Caco-2 (cell line): ENCODE data around the gene ABCB11. TPM values are rescaled to one million over a fixed set of nuclear protein-coding genes. Genes with fewer than 3 reads are reported as not detected.

Experiments used
- BruUV-seq: library from RNA; stranded (reverse); fragments of 400-500 nt; replicated peaks from 2 replicates; lab custom pipeline; 2021; lab: Mats Ljungman, UMichigan
- CTCF ChIA-PET: fragments of 300-600 bp; sonication (Branson Sonifier 250); formaldehyde crosslinking; loops from one replicate; lab custom pipeline; 2022; ENCODE audit warnings: antibody characterized with exemption; lab: Charles Lee
- POLR2A ChIA-PET: fragments of 300-600 bp; sonication (Branson Sonifier 250); formaldehyde crosslinking; loops from one replicate; lab custom pipeline; 2022; ENCODE audit warnings: antibody characterized with exemption; lab: Charles Lee
- DNase-seq, 2 experiments: peaks; one replicate each; pipeline versions ENCODE4 v3.0.0 to v3.0.0-alpha.2; 2020 to 2022
- H3K27me3 ChIP-seq: replicated peaks from 2 replicates; pipeline ENCODE4 v1.6.0; 2011; ENCODE audit warnings: low read length; ENCODE audit not compliant: control insufficient read depth, insufficient read depth
- H3K36me3 ChIP-seq: 2 replicates; pipeline ENCODE4 v1.5.1; 2011; ENCODE audit warnings: low read length; ENCODE audit not compliant: control insufficient read depth, insufficient read depth
- H3K4me1 ChIP-seq: fragments of 250-450 bp; sonication (Bioruptor Pico); 2 replicates; pipeline ENCODE4 v1.5.1; 2020; ENCODE audit warnings: mild to moderate bottlenecking
- H3K4me3 ChIP-seq: 2 replicates; pipeline ENCODE4 v1.5.1; 2011; ENCODE audit warnings: low read depth, mild to moderate bottlenecking, control low read depth, low read length
- H3K9me3 ChIP-seq: fragments of 250-450 bp; sonication (Bioruptor Pico); 2 replicates; pipeline ENCODE4 v1.5.1; 2020; ENCODE audit warnings: mild to moderate bottlenecking, moderate library complexity
- H3K27ac Mint-ChIP-seq: one replicate; pipeline ENCODE4 v1.8.0; 2022; ENCODE audit warnings: mixed read lengths; ENCODE audit not compliant: unreplicated experiment
- H3K27me3 Mint-ChIP-seq: one replicate; pipeline ENCODE4 v1.8.0; 2022; ENCODE audit warnings: mixed read lengths; ENCODE audit not compliant: insufficient read depth, unreplicated experiment
- H3K36me3 Mint-ChIP-seq: one replicate; pipeline ENCODE4 v1.8.0; 2022; ENCODE audit warnings: mild to moderate bottlenecking, mixed read lengths; ENCODE audit not compliant: insufficient read depth, unreplicated experiment
- H3K4me1 Mint-ChIP-seq: one replicate; pipeline ENCODE4 v1.8.0; 2022; ENCODE audit warnings: low read depth, mixed read lengths; ENCODE audit not compliant: unreplicated experiment
- H3K4me3 Mint-ChIP-seq: one replicate; pipeline ENCODE4 v1.8.0; 2022; ENCODE audit warnings: mild to moderate bottlenecking, moderate library complexity, mixed read lengths; ENCODE audit not compliant: unreplicated experiment
- H3K9me3 Mint-ChIP-seq: one replicate; pipeline ENCODE4 v1.8.0; 2022; ENCODE audit warnings: mixed read lengths; ENCODE audit not compliant: unreplicated experiment
- intact Hi-C: fragments of 100-400 bp; cut with micrococcal nuclease; formaldehyde crosslinking; loops from one replicate; pipeline ENCODE4 v1.10.0; 2022; ENCODE audit not compliant: unreplicated experiment
- total RNA-seq: library from RNA; stranded (reverse); gene quantifications from 2 replicates; pipeline ENCODE4 v1.2.3, GENCODE V29; 2022
- TF ChIP-seq, protein P1 (sequence below), 2 experiments: fragments of 200-600 bp in 1 of 2; IDR thresholded peaks; 1 replicate in 1 of 2; 2 replicates in 1 of 2; pipeline versions ENCODE4 v1.5.1 to v1.8.0; 2011 to 2022; ENCODE audit warnings: antibody characterized with exemption in 1 of 2, control low read depth in 1 of 2, inconsistent platforms in 1 of 2, low read depth in 1 of 2, low read length in 1 of 2, mild to moderate bottlenecking in 1 of 2, moderate library complexity in 1 of 2; ENCODE audit not compliant: insufficient read depth in 1 of 2, severe bottlenecking in 1 of 2, unreplicated experiment in 1 of 2

ABCB11 gene
- total RNA-seq, 1 experiment from 2014 or later: not detected

DNA sequence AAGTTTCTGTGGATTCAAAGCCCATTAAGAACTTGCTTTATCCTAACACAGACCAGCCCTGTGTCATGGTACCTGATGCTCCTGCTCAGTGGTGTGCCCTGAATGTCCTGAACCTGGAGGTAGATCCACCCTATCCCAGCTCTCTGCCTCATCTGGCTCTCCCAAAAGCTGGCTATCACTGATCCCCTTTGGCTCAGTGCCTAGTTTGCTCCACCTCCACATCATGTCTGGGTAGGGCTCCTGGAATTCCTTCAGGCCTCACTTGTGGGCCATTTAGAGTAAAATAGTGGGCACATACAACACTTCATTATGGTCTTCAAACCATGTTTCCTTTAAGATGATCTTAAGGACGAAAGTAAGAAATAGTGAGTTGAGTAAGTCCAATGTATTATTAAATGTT lies 4.8 kb upstream of the ABCB11 start:
- TF ChIP-seq, protein P1, sequence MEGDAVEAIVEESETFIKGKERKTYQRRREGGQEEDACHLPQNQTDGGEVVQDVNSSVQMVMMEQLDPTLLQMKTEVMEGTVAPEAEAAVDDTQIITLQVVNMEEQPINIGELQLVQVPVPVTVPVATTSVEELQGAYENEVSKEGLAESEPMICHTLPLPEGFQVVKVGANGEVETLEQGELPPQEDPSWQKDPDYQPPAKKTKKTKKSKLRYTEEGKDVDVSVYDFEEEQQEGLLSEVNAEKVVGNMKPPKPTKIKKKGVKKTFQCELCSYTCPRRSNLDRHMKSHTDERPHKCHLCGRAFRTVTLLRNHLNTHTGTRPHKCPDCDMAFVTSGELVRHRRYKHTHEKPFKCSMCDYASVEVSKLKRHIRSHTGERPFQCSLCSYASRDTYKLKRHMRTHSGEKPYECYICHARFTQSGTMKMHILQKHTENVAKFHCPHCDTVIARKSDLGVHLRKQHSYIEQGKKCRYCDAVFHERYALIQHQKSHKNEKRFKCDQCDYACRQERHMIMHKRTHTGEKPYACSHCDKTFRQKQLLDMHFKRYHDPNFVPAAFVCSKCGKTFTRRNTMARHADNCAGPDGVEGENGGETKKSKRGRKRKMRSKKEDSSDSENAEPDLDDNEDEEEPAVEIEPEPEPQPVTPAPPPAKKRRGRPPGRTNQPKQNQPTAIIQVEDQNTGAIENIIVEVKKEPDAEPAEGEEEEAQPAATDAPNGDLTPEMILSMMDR (IDR thresholded peaks at IDR 0.05; ENCODE audit: insufficient read depth in 1 of 2, low read depth in 1 of 2, low read length in 1 of 2, severe bottlenecking in 1 of 2, unreplicated experiment in 1 of 2): no peak
- Mint-ChIP-seq H3K27ac (no peak overlapping the region), H3K4me3 (no peak overlapping the region), H3K36me3 (no peaks in the 10 kb centered on the region), H3K4me1 (no peaks in the 10 kb centered on the region), H3K27me3 (no peaks in the 10 kb centered on the region), H3K9me3 (no peaks in the 10 kb centered on the region)
- no peaks in the 10 kb centered on the region for H3K9me3 ChIP-seq
- H3K4me1 ChIP-seq: no peaks in the 10 kb centered on the region
- DNase-seq: no peak
- H3K4me3 ChIP-seq: no peak overlapping the region
- POLR2A ChIA-PET: no interaction called here
- CTCF ChIA-PET: no interaction called here
- H3K36me3 ChIP-seq: no peaks in the 10 kb centered on the region
- no TSS peak for BruUV-seq
- intact Hi-C loops: no loop called here
- no peaks in the 10 kb centered on the region for H3K27me3 ChIP-seq

DNA sequence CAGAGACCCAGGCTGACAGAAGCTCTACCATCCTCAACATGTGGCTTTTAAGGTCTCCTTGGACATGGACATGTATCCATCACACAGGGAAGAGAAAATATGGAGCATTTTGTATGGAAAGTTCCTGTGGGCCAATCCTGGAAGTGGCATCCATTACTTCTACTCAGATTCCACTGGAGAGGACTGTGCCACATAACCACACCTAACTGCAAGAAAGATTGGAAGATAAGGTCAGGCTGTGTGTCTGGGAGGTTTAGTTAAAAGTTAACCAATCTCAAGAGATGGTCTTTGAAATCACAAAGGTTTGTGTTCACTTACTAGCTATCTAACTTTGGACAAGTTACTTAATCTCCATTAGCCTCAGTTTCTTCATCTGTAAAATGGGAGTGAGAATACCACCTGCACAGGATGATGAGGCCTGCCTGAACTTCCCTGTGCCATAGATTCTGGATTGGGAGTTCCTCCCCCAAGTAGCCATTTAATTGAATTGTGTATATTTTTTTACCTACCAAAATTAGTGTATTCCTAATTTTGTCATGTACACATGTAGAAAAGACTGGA lies 3.9 kb upstream of the ABCB11 start:
- no peaks in the 10 kb centered on the region for H3K27me3 Mint-ChIP-seq
- intact Hi-C loops: no loop called here
- no peaks in the 10 kb centered on the region for H3K4me1 Mint-ChIP-seq
- no peaks in the 10 kb centered on the region for H3K4me1 ChIP-seq
- no peak for DNase-seq
- no TSS peak for BruUV-seq
- ChIA-PET CTCF (no interaction called here), POLR2A (interaction anchor here (0.5 kb wide), 1 partner anchor 671 kb away, joined by 3 read pairs; no protein-coding TSS in a partner anchor)
- H3K9me3 ChIP-seq: no peaks in the 10 kb centered on the region
- H3K9me3 Mint-ChIP-seq: no peaks in the 10 kb centered on the region
- no peaks in the 10 kb centered on the region for H3K36me3 ChIP-seq
- no peak overlapping the region for H3K4me3 Mint-ChIP-seq
- H3K36me3 Mint-ChIP-seq: no peaks in the 10 kb centered on the region
- TF ChIP-seq, protein P1 (IDR thresholded peaks at IDR 0.05; ENCODE audit: insufficient read depth in 1 of 2, low read depth in 1 of 2, low read length in 1 of 2, severe bottlenecking in 1 of 2, unreplicated experiment in 1 of 2): no peak
- no peak overlapping the region for H3K27ac Mint-ChIP-seq
- H3K4me3 ChIP-seq: no peak overlapping the region
- H3K27me3 ChIP-seq: no peaks in the 10 kb centered on the region

DNA sequence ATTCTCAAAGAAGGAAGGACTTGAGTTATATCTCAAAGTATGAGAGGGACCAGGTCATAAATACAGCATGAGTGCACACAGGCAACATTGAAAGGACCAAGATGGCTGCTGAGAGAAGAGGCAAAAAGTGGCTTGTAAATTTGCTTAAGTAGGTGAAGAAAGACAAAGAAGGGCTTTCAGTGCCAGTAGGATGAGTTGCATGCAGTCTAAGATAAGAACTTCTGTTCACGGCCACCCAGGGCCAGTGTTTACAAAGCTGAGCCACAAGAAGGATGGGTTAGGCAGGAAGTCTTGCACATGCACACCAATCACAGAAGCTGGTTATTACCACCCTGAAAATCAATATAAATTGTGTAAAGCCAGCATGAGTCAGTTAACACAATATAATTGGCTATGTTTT lies 3.1 kb upstream of the ABCB11 start:
- Histone ChIP-seq H3K9me3 (no peaks in the 10 kb centered on the region), H3K27me3 (no peaks in the 10 kb centered on the region), H3K4me1 (no peaks in the 10 kb centered on the region), H3K36me3 (no peaks in the 10 kb centered on the region), H3K4me3 (no peak overlapping the region)
- TF ChIP-seq, protein P1 (IDR thresholded peaks at IDR 0.05; ENCODE audit: insufficient read depth in 1 of 2, low read depth in 1 of 2, low read length in 1 of 2, severe bottlenecking in 1 of 2, unreplicated experiment in 1 of 2): no peak
- Mint-ChIP-seq H3K4me1 (no peaks in the 10 kb centered on the region), H3K27ac (no peak overlapping the region), H3K36me3 (no peaks in the 10 kb centered on the region), H3K9me3 (no peaks in the 10 kb centered on the region), H3K27me3 (no peaks in the 10 kb centered on the region), H3K4me3 (no peak overlapping the region)
- no peak for DNase-seq
- intact Hi-C loops: no loop called here
- no TSS peak for BruUV-seq
- POLR2A ChIA-PET: no interaction called here
- CTCF ChIA-PET: no interaction called here
